GM18502 (cell line): ENCODE data around the gene CCDC8.

Source experiments
- ATAC-seq: cut with Tn5 transposase; IDR thresholded peaks from one replicate; pipeline ENCODE4 v1.9.1; 2021; ENCODE audit warnings: mild to moderate bottlenecking; ENCODE audit not compliant: unreplicated experiment, poor library complexity

CCDC8 gene

GRCh38 chr19:46361915-46362314 is 51.4 kb downstream of the CCDC8 start:
- ATAC-seq, result no peak
